HFFc6 (cell line): ENCODE measurements around the gene ARF1. TPM values are rescaled to one million over a fixed set of nuclear protein-coding genes. Genes with fewer than 3 reads are reported as not detected.
A peak's percentile ranks its signal among the peaks of the same experiment; 100 is the strongest.

Experiments
- DNase-seq: peaks from one replicate; pipeline ENCODE4 v3.0.0-alpha.2; 2018
- H3K27ac Mint-ChIP-seq: 2 replicates; pipeline ENCODE4 v1.8.0; 2020; ENCODE audit warnings: mild to moderate bottlenecking, mixed read lengths
- H3K27me3 Mint-ChIP-seq: 2 replicates; pipeline ENCODE4 v1.8.0; 2021; ENCODE audit warnings: mild to moderate bottlenecking, moderate library complexity, mixed read lengths; ENCODE audit not compliant: insufficient read depth
- H3K36me3 Mint-ChIP-seq: 2 replicates; pipeline ENCODE4 v1.8.0; 2021; ENCODE audit warnings: low read depth, mixed read lengths
- H3K4me1 Mint-ChIP-seq: 2 replicates; pipeline ENCODE4 v1.8.0; 2020; ENCODE audit warnings: low read depth, mixed read lengths
- H3K4me3 Mint-ChIP-seq: 2 replicates; pipeline ENCODE4 v1.8.0; 2020; ENCODE audit warnings: mild to moderate bottlenecking, moderate library complexity, mixed read lengths
- H3K9me3 Mint-ChIP-seq: 2 replicates; pipeline ENCODE4 v1.8.0; 2020; ENCODE audit warnings: mild to moderate bottlenecking, mixed read lengths
- microRNA-seq: library from miRNA; unstranded; fragments of <30 nt; microRNA quantifications from one replicate; pipeline ENCODE4, GENCODE V29; 2019
- total RNA-seq, 6 experiments: library from RNA; stranded (reverse); fragmentation: NEBNext Ultra II Directional; extraction: Animal tissue kit (Norgen Biotek cat#: 25700); gene quantifications; 2 replicates in 1 of 6; 3 replicates in 5 of 6; pipeline ENCODE4 v1.2.3, GENCODE V29; 2021
- TF ChIP-seq, protein P1 (sequence below): fragments of 200-600 bp; sonication (generic); IDR thresholded peaks from 2 replicates; pipeline ENCODE4 v1.5.0; 2021; ENCODE audit warnings: antibody characterized with exemption, mild to moderate bottlenecking

Gene ARF1
- total RNA-seq, 6 experiments from 2014 or later = 578 to 615 (median 590) TPM

DNA sequence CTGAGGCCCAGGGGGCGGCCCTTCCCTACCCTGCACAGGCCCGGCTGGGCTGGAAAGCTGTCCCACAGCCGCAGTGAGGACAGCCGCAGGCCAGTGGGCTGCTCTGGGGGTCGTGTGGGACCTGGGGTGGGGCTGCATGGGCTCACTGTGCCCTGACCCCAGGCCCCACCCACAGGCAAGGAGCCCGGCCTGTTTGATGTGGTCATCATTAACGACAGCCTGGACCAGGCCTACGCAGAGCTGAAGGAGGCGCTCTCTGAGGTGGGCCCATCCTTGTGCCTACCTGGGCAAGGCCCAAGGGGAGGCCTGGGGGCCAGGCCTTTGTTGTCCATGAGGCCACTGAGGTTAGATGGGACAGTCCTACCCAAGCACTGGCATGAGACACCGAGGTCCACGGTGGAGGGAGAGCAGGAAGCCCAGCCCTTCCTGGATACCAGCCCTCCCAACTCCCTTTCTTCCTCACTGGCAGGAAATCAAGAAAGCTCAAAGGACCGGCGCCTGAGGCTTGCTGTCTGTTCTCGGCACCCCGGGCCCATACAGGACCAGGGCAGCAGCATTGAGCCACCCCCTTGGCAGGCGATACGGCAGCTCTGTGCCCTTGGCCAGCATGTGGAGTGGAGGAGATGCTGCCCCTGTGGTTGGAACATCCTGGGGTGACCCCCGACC is 65.8 kb downstream of the ARF1 start:
- no peaks in the 10 kb centered on the region; the same call in 1 of the 2 replicates for H3K27me3 Mint-ChIP-seq
- no peak overlapping the region for H3K4me3 Mint-ChIP-seq
- peaks cover 16% of the 10 kb centered on the region for H3K4me1 Mint-ChIP-seq
- no peak overlapping the region for H3K27ac Mint-ChIP-seq
- TF ChIP-seq, protein P1, sequence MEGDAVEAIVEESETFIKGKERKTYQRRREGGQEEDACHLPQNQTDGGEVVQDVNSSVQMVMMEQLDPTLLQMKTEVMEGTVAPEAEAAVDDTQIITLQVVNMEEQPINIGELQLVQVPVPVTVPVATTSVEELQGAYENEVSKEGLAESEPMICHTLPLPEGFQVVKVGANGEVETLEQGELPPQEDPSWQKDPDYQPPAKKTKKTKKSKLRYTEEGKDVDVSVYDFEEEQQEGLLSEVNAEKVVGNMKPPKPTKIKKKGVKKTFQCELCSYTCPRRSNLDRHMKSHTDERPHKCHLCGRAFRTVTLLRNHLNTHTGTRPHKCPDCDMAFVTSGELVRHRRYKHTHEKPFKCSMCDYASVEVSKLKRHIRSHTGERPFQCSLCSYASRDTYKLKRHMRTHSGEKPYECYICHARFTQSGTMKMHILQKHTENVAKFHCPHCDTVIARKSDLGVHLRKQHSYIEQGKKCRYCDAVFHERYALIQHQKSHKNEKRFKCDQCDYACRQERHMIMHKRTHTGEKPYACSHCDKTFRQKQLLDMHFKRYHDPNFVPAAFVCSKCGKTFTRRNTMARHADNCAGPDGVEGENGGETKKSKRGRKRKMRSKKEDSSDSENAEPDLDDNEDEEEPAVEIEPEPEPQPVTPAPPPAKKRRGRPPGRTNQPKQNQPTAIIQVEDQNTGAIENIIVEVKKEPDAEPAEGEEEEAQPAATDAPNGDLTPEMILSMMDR = no peak
- no peaks in the 10 kb centered on the region for H3K9me3 Mint-ChIP-seq
- H3K36me3 Mint-ChIP-seq = no peaks in the 10 kb centered on the region
- no peak for DNase-seq

Small RNAs within 50 kb of the gene (microRNA-seq; reads per million reads assigned to microRNA genes)
- gene MIR3620 = 48.7 reads per million, percentile 39 among the genes with 10 or more reads in this experiment

Other genes with a start within 250 kb of the ARF1 start
- under 1 TPM; 0.17 to 0.67 (median 0.57) TPM for gene WNT9A, start 134.8 kb upstream of the ARF1 start, total RNA-seq
- not detected for gene WNT3A, start 75.7 kb upstream of the ARF1 start, total RNA-seq
- 10 to 100 TPM; 10.4 to 17.2 (median 12.5) TPM for gene C1orf35, start 20.6 kb downstream of the ARF1 start, total RNA-seq
- 10 to 100 TPM; 48.3 to 55.4 (median 49.6) TPM for gene MRPL55, start 26.6 kb downstream of the ARF1 start, total RNA-seq
- 100 to 1,000 TPM; 215 to 313 (median 247) TPM for gene GUK1, start 57.6 kb downstream of the ARF1 start, total RNA-seq
- 1 to 10 TPM; 1.1 to 2.3 (median 1.2) TPM for gene GJC2, start 67.2 kb downstream of the ARF1 start, total RNA-seq
- gene IBA57, start 83.1 kb downstream of the ARF1 start, total RNA-seq = 1 to 10 TPM; 4.2 to 5.8 (median 4.7) TPM
- 1 to 10 TPM in 2 of 6 experiments, under 1 TPM in 4; 0.27 to 1.8 (median 0.53) TPM for gene OBSCN, start 125.3 kb downstream of the ARF1 start, total RNA-seq